Fibroblast of lung (primary cell): ENCODE results near the gene ERMP1.

Experiments
- EZH2 ChIP-seq: IDR thresholded peaks from 2 replicates; pipeline ENCODE4 v1.5.1; 2012; ENCODE audit warnings: low read length, control low read depth, mild to moderate bottlenecking; ENCODE audit errors: missing control alignments
- TF ChIP-seq, protein P1 (sequence below), 2 donors: IDR thresholded peaks in 1 of 2; conservative IDR thresholded peaks in 1 of 2; 1 replicate in 1 of 2; 2 replicates in 1 of 2; pipeline ENCODE4 v1.5.1; 2011 to 2012; ENCODE audit warnings: low read length in 2 of 2, control low read depth in 1 of 2, inconsistent platforms in 1 of 2, low read depth in 1 of 2, mild to moderate bottlenecking in 1 of 2

DNA sequence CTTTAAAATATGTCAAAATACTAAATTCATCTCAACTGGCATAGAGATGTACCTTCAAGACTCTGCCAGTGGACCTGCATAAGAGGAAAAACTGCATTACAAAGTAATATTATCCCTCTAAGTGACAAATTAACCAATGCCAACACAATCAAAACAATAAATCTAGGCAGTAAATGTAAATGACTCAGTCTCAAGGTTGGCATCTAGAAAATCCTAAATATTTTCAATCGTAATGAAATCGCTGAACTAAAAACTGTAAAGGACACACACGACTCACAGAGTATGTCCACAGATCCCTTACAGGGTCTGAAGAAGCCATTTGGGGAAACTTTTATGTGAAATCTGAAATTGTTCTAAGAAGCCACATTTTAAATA is 31.2 kb downstream of the ERMP1 start:
- TF ChIP-seq, protein P1, sequence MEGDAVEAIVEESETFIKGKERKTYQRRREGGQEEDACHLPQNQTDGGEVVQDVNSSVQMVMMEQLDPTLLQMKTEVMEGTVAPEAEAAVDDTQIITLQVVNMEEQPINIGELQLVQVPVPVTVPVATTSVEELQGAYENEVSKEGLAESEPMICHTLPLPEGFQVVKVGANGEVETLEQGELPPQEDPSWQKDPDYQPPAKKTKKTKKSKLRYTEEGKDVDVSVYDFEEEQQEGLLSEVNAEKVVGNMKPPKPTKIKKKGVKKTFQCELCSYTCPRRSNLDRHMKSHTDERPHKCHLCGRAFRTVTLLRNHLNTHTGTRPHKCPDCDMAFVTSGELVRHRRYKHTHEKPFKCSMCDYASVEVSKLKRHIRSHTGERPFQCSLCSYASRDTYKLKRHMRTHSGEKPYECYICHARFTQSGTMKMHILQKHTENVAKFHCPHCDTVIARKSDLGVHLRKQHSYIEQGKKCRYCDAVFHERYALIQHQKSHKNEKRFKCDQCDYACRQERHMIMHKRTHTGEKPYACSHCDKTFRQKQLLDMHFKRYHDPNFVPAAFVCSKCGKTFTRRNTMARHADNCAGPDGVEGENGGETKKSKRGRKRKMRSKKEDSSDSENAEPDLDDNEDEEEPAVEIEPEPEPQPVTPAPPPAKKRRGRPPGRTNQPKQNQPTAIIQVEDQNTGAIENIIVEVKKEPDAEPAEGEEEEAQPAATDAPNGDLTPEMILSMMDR (conservative IDR thresholded peaks at IDR 0.05 in 1 of 2, IDR thresholded peaks at IDR 0.05 in 1 of 2; ENCODE audit: low read depth in 1 of 2, low read length in 2 of 2) = no peak
- no peak for TF ChIP-seq EZH2
